A549 (cell line): Measurements from ENCODE around the gene SKOR2.

Experiments
- CEBPB ChIP-seq, 2 experiments: fragments of >200 bp in 1 of 2; sonication (Bioruptor Twin) in 1 of 2; formaldehyde crosslinking in 1 of 2; IDR thresholded peaks; 2 replicates each; pipeline ENCODE4 v1.6.1; 2012 to 2016
- EP300 ChIP-seq, 2 experiments: fragments of >200 bp; sonication (Bioruptor Twin); formaldehyde crosslinking; IDR thresholded peaks; 2 replicates in 1 of 2; 3 replicates in 1 of 2; pipeline ENCODE4 v1.6.1; 2016 to 2017
- NFE2L2 ChIP-seq: fragments of 150-350 bp; conservative IDR thresholded peaks from 2 replicates; pipeline ENCODE4 v1.6.1; 2014; ENCODE audit warnings: low read length
- POLR2AphosphoS2 ChIP-seq: conservative IDR thresholded peaks from 2 replicates; pipeline ENCODE4 v1.6.1; 2012; ENCODE audit warnings: low read length, improper control_type of control experiment, inconsistent platforms
- SMC3 ChIP-seq: fragments of >200 bp; sonication (Bioruptor Twin); formaldehyde crosslinking; IDR thresholded peaks from 3 replicates; pipeline ENCODE4 v1.6.1; 2018; ENCODE audit warnings: inconsistent platforms
- TF ChIP-seq, protein P1 (sequence below): fragments of >200 bp; sonication (Bioruptor Twin); formaldehyde crosslinking; IDR thresholded peaks from 3 replicates; pipeline ENCODE4 v1.5.1; 2016
- TF ChIP-seq, protein P2 (sequence below): fragments of 200-600 bp; sonication (generic); IDR thresholded peaks from 2 replicates; pipeline ENCODE4 v1.6.1; 2016; ENCODE audit warnings: antibody characterized with exemption, mild to moderate bottlenecking, moderate library complexity
- TF ChIP-seq, protein P3 (sequence below): fragments of 150-350 bp; IDR thresholded peaks from 2 replicates; pipeline ENCODE4 v1.6.1; 2014; ENCODE audit warnings: low read depth, mild to moderate bottlenecking, low read length

DNA sequence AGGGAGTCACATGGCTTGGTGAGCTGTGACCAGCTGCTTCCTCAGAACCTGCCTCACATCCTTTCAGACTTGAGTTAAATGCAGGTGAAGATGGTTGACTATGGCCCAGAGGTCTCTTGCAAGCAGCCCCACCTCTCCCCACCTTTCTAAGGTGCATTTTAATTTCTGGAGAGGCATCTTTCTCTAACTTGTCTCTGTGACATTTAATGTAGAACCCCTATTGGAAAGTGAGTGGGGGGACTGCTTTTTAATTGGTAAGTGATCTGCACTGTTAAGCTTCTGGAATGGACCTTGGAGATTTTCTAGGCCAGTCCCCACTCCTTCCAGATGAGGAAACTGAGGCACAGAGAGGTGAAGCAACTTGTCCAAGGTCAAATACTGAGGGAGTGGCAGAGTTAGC lies 37.3 kb upstream of the SKOR2 start:
- TF ChIP-seq, protein P1, sequence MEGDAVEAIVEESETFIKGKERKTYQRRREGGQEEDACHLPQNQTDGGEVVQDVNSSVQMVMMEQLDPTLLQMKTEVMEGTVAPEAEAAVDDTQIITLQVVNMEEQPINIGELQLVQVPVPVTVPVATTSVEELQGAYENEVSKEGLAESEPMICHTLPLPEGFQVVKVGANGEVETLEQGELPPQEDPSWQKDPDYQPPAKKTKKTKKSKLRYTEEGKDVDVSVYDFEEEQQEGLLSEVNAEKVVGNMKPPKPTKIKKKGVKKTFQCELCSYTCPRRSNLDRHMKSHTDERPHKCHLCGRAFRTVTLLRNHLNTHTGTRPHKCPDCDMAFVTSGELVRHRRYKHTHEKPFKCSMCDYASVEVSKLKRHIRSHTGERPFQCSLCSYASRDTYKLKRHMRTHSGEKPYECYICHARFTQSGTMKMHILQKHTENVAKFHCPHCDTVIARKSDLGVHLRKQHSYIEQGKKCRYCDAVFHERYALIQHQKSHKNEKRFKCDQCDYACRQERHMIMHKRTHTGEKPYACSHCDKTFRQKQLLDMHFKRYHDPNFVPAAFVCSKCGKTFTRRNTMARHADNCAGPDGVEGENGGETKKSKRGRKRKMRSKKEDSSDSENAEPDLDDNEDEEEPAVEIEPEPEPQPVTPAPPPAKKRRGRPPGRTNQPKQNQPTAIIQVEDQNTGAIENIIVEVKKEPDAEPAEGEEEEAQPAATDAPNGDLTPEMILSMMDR: no peak
- TF ChIP-seq EP300 (IDR thresholded peaks at IDR 0.05) (no peak), POLR2AphosphoS2 (no peak), CEBPB (IDR thresholded peaks at IDR 0.05) (no peak), SMC3 (no peak), NFE2L2 (no peak)
- TF ChIP-seq, protein P2, sequence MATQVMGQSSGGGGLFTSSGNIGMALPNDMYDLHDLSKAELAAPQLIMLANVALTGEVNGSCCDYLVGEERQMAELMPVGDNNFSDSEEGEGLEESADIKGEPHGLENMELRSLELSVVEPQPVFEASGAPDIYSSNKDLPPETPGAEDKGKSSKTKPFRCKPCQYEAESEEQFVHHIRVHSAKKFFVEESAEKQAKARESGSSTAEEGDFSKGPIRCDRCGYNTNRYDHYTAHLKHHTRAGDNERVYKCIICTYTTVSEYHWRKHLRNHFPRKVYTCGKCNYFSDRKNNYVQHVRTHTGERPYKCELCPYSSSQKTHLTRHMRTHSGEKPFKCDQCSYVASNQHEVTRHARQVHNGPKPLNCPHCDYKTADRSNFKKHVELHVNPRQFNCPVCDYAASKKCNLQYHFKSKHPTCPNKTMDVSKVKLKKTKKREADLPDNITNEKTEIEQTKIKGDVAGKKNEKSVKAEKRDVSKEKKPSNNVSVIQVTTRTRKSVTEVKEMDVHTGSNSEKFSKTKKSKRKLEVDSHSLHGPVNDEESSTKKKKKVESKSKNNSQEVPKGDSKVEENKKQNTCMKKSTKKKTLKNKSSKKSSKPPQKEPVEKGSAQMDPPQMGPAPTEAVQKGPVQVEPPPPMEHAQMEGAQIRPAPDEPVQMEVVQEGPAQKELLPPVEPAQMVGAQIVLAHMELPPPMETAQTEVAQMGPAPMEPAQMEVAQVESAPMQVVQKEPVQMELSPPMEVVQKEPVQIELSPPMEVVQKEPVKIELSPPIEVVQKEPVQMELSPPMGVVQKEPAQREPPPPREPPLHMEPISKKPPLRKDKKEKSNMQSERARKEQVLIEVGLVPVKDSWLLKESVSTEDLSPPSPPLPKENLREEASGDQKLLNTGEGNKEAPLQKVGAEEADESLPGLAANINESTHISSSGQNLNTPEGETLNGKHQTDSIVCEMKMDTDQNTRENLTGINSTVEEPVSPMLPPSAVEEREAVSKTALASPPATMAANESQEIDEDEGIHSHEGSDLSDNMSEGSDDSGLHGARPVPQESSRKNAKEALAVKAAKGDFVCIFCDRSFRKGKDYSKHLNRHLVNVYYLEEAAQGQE: no peak
- TF ChIP-seq, protein P3, sequence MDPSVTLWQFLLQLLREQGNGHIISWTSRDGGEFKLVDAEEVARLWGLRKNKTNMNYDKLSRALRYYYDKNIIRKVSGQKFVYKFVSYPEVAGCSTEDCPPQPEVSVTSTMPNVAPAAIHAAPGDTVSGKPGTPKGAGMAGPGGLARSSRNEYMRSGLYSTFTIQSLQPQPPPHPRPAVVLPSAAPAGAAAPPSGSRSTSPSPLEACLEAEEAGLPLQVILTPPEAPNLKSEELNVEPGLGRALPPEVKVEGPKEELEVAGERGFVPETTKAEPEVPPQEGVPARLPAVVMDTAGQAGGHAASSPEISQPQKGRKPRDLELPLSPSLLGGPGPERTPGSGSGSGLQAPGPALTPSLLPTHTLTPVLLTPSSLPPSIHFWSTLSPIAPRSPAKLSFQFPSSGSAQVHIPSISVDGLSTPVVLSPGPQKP: no peak
